Ascending aorta (tissue), 2 donors: ENCODE data around the gene POC1B. TPM values are rescaled to one million over a fixed set of nuclear protein-coding genes. Genes with fewer than 3 reads are reported as not detected.

Experiments
- DNase-seq, 2 donors: peaks; one replicate each; pipeline ENCODE4 v3.0.0-alpha.2; 2019; ENCODE audit warnings: low spot score in 2 of 2
- H3K27ac ChIP-seq, 2 donors: fragments of 200-600 bp; sonication (generic); one replicate each; pipeline ENCODE4 v1.5.1; 2016 to 2017; ENCODE audit warnings: mild to moderate bottlenecking in 1 of 2
- H3K27me3 ChIP-seq: fragments of 200-600 bp; sonication (generic); one replicate; pipeline ENCODE4 v1.5.1; 2017
- H3K36me3 ChIP-seq, 2 donors: fragments of 200-600 bp; sonication (generic); one replicate each; pipeline ENCODE4 v1.5.1; 2016
- H3K4me1 ChIP-seq, 2 donors: fragments of 200-600 bp; sonication (generic); one replicate each; pipeline ENCODE4 v1.5.1; 2016 to 2017; ENCODE audit warnings: mild to moderate bottlenecking in 1 of 2
- H3K4me3 ChIP-seq, 2 donors: fragments of 200-600 bp; sonication (generic); one replicate each; pipeline ENCODE4 v1.5.1; 2016 to 2017; ENCODE audit warnings: mild to moderate bottlenecking in 1 of 2
- H3K9me3 ChIP-seq, 2 donors: fragments of 200-600 bp; sonication (generic); one replicate each; pipeline ENCODE4 v1.5.1; 2016
- intact Hi-C: fragments of 100-400 bp; cut with DNase I; formaldehyde crosslinking; loops from one replicate; pipeline ENCODE4 v1.15.1; 2023
- total RNA-seq: library from RNA; depleted of rRNA; stranded (reverse); fragments of >200 nt; gene quantifications from one replicate; pipeline ENCODE4 v1.1.0, GENCODE V29; 2016
- TF ChIP-seq, protein P1 (sequence below), 3 experiments: fragments of 200-600 bp in 2 of 3; fragments of 450-650 bp in 1 of 3; sonication (generic) in 2 of 3; IDR thresholded peaks; one replicate each; pipeline ENCODE4 v1.5.1; 2016 to 2019; ENCODE audit warnings: antibody characterized with exemption in 3 of 3, mild to moderate bottlenecking in 1 of 3, moderate library complexity in 1 of 3

The POC1B gene
- total RNA-seq, 1 donor from 2014 or later, result 15.8 TPM

DNA sequence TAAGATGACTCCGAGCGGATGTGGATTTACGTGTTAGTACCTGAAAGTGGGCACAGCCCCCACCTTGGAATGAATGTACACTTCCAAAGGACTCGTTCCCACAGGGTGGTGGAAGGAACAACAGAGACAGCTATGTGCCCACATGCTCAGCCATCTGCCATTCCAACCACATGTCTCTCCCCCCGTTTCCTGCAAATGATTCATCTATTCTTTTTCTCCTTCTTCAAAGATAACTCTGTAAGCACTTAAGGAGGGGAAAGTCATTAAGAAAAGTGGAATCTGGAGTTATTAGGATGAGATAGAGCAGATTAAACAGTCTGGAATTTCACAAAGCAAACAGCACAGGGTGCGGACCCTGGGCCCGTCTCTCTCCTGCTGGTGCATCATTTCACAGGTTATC is 155.0 kb downstream of the POC1B start:
- peaks cover 5 to 20% of the 10 kb centered on the region in 2 donors for H3K4me1 ChIP-seq
- TF ChIP-seq, protein P1, sequence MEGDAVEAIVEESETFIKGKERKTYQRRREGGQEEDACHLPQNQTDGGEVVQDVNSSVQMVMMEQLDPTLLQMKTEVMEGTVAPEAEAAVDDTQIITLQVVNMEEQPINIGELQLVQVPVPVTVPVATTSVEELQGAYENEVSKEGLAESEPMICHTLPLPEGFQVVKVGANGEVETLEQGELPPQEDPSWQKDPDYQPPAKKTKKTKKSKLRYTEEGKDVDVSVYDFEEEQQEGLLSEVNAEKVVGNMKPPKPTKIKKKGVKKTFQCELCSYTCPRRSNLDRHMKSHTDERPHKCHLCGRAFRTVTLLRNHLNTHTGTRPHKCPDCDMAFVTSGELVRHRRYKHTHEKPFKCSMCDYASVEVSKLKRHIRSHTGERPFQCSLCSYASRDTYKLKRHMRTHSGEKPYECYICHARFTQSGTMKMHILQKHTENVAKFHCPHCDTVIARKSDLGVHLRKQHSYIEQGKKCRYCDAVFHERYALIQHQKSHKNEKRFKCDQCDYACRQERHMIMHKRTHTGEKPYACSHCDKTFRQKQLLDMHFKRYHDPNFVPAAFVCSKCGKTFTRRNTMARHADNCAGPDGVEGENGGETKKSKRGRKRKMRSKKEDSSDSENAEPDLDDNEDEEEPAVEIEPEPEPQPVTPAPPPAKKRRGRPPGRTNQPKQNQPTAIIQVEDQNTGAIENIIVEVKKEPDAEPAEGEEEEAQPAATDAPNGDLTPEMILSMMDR (IDR thresholded peaks at IDR 0.05), result no peak
- H3K4me3 ChIP-seq, result no peak overlapping the region
- no peak for DNase-seq
- H3K27me3 ChIP-seq, result no peaks in the 10 kb centered on the region
- no peaks in the 10 kb centered on the region for H3K36me3 ChIP-seq
- intact Hi-C loops, result no loop called here
- H3K9me3 ChIP-seq, result no peaks in the 10 kb centered on the region
- H3K27ac ChIP-seq, result no peak overlapping the region

DNA sequence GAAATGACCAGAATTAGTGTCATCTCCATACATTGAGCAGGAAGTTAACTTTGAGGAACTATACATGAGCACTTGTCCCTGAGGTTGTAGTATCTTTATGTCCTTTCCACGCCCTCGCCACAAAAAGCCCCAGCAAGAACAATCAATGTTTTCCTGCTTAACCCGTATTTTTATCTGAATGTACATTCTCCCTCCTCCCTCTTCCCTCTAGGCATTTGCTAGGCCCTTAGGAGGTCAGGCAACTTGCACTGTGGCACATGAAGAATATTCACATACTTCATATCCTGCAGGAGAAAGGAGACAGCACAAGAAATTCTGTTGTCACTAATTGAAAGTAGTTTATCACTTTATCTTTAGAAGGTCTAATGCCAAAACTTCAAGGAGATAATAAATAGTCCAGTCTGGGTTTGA is 155.4 kb downstream of the POC1B start:
- no peak for DNase-seq
- intact Hi-C loops, result no loop called here
- Histone ChIP-seq H3K4me3 (no peak overlapping the region), H3K27me3 (no peaks in the 10 kb centered on the region), H3K9me3 (no peaks in the 10 kb centered on the region), H3K4me1 (peaks cover 5 to 20% of the 10 kb centered on the region in 2 donors), H3K36me3 (no peaks in the 10 kb centered on the region), H3K27ac (no peak overlapping the region)
- TF ChIP-seq, protein P1 (IDR thresholded peaks at IDR 0.05), result no peak

Other genes starting within 250 kb of the POC1B start
- gene DUSP6, start 173.5 kb downstream of the POC1B start, total RNA-seq, result 370 TPM
- gene GALNT4, start 1.3 kb downstream of the POC1B start, total RNA-seq, result 3.3 TPM
- 5.1 TPM for gene ATP2B1, start 182.8 kb upstream of the POC1B start, total RNA-seq